Neural progenitor cell (in vitro differentiated cells): Measurements from ENCODE around the gene TTC38.

Experiments used
- CTCF ChIP-seq: fragments of 200-600 bp; sonication (generic); IDR thresholded peaks from 2 replicates; pipeline ENCODE4 v1.5.1; 2017; ENCODE audit warnings: antibody characterized with exemption, mild to moderate bottlenecking
- EZH2 ChIP-seq: fragments of 200-600 bp; sonication (generic); IDR thresholded peaks from 2 replicates; pipeline ENCODE4 v1.6.1; 2017; ENCODE audit warnings: antibody characterized with exemption, mild to moderate bottlenecking, moderate library complexity

GRCh38 chr22:46269564-46269963 is 1.8 kb downstream of the TTC38 start:
- TF ChIP-seq CTCF, result no peak
- no peak for TF ChIP-seq EZH2
